NCI-H1694 treated with DMSO at 0.1 percent for 48 hours (cell line): ENCODE measurements around the gene ZNF587B.
"Not testable (repeated sequence)": the region's sequence is repeated elsewhere in the genome, so short reads cannot be mapped to it uniquely, and the experiment has no call there.

Source experiments
- DNase-seq: peaks from one replicate; lab custom pipeline; 2025; lab: John Stamatoyannopoulos, UW

The ZNF587B gene

DNA sequence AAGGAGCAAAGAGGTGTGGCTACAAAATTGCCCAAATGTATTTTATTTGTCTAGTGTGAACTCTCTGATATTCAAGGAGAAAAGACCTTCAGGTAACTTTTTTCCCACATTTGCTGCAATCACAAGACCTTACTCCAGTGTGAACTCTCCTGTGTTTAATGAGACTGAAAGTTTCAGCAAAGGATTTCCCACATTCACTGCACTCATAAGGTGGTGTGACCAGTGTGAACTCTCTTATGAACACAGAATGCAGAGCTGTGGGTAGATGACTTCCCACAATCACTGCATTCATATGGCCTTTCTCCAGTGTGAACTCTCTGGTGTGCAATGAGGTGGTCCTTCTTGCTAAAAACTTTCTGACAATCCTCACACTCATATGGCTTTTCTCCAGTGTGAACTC, 42.4 kb downstream of the ZNF587B start:
- DNase-seq, result no peak

DNA sequence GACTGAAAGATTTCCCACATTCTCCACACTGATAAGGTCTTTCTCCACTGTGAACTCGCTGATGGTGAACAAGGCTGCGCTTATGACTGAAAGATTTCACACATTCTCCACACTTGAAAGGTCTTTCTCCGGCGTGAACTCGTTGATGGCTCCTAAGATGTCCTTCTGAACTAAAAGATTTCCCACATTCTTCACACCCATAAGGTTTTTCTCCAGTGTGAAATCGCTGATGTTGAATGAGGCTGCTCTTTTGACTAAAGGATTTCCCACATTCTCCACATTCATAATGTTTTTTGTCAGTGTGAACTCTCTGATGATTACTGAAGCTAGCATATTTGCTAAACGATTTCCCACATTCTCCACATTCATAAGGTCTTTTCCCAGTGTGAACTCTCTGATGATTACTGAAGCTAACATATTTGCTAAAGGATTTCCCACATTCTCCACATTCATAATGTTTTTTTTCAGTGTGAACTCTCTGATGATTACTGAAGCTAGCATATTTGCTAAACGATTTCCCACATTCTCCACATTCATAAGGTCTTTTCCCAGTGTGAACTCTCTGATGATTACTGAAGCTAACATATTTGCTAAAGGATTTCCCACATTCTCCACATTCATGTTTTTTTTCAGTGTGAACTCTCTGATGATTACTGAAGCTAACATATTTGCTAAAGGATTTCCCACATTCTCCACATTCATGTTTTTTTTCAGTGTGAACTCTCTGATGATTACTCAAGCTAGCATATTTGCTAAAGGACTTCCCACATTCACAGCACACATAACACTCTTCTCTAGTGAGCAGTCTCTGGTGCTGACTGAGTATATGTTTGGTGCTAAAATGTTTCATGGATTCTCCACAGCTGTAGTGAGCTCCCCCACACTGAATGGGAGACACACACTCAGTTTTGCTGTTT, 44.0 kb downstream of the ZNF587B start:
- DNase-seq, result not testable (repeated sequence)

DNA sequence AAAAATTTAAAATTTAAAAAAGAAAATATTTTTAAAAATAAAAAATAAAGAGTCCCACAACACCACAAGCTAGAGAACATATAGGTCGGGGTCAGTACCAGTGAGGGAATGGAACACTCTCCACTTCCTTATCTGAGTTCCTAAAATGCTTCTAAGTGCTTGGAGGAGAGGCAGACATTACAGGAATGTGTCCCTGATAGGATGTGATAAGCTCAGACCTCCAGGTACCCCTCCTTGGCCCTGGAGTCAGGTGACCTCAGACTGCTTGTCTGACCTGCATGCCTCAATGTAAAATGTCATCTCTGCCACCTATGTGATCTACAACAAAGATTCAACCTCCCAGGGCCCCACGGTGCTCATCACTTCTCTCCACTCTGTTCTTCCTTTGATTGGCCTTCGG, 55.9 kb downstream of the ZNF587B start:
- DNase-seq, result no peak

DNA sequence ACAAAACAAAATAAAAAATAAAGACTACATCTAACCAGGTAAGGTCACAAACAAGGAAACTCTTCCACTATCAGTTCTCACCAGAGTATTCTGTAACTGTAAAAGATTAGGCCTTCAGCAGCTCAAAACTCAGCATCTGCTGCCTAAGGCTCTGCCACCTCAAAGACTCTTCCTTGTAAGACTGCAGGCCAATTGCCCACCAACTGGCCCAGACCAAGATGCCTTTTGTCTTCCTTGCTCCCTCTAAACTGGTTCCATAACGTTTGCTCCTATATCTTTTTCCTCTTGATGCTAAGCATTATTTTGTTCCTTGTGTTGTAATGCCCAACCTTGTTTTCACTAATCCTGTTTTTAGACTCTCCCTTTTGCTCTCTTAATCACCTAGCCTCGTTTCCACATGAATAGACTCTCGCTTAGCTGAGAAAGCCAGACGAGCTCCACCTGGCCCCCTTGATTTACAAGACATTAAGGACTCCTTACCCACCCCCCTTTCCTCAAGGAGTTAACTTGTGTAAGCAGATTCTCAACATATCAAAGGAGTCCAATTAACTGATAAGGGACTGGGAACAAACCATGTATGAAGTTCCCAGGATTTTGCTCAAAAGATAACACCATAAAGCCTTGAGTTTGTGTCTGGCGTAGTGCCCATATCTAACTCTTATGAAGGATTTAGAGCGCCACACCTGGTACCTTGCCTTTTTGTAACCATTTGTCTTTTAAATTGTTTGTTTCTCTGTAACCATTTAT, 57.3 kb downstream of the ZNF587B start:
- no peak for DNase-seq

DNA sequence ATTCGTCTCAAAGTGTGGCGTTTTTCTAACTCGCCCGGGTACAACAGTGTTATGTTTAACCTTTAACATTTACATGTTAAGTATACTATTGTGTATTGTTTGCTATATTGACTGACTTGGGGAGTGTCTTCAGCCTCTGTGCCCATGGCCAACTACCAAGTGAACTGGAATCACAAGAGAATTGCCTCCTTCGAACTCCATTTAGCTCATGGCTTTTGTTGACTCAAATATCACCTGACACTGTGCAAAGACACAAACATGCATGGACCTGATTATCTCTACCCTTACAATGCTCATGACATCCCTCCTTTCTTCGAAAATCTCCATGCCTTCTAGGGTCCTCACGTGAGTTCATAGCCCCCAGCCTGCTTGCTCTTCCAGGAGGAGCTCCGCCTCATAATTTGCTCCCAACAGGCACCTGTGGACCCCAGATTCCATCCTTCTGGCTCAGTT, 58.0 kb downstream of the ZNF587B start:
- DNase-seq, result no peak

DNA sequence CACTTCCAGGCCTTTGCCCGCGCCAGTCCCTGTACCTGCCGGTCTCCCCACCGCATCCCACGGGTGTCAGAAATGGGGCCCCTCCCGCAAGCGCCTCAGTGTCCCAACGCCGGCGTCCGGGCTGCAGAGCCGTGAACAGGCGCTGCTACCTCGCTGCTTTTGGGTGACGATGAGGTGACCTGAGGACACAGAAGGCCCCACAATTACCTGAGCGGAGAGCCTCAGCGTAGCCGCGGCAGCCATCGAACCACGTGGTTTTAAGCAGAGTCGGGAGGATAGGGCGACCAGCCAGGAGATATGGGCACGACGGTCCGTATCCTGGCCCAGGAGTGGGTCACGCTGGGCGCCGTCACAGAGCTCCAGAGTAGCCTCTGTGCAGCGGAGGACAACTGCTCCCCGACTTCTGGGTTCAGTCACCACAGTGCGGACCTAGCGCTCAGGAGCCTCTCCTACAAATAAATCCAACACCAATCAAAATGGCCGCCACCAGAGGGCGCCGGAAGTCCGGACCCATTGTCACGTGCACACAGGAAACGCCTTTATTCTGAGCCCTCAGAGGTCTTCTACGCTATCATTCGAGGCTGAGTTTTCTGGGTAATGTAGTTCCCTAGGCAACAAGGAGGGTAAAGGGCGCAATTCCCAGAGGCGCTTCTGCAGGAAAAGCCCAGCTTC, 58.6 kb downstream of the ZNF587B start, which contains the start of gene ZNF814:
TSS of gene ZNF814 (minus strand) at position 478 of the 672 bp plus-strand sequence. CDS start at position 243, 235 bp downstream.
- no peak for DNase-seq

DNA sequence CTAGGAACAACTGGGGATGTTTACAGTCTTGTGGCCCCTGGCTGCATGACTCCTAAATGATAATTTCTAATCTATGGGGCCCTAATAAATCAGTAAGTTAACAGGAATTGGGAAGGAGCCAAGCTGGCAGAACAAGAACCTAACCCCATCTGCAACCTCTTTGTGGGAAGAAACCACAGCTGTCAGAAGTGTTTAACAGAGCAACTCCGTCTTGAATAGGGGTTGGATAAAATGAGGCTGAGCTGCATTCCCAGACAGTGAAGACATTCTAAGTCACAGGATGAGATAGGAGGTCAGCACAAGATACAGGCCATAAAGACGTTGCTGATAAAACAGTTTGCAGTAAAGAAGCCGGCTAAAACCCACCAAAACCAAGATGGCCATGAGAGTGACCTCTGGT, 60.6 kb downstream of the ZNF587B start:
- DNase-seq, result not testable (repeated sequence)
